Prostate gland (tissue), 2 donors: ENCODE data around the gene ZBTB40.

Experiments used
- CTCF ChIP-seq, 4 experiments: fragments of 200-600 bp in 2 of 4; fragments of 450-650 bp in 2 of 4; sonication (generic) in 2 of 4; IDR thresholded peaks; 1 replicate in 3 of 4; 2 replicates in 1 of 4; pipeline ENCODE4 v1.5.1; 2016 to 2019; ENCODE audit warnings: antibody characterized with exemption in 4 of 4, mild to moderate bottlenecking in 2 of 4, moderate library complexity in 2 of 4
- POLR2A ChIP-seq: fragments of 450-650 bp; IDR thresholded peaks from one replicate; pipeline ENCODE4 v1.6.1; 2016; ENCODE audit warnings: antibody characterized with exemption, mild to moderate bottlenecking

GRCh38 chr1:22442212-22442894 lies 9.3 kb upstream of the ZBTB40 start:
- no peak for TF ChIP-seq CTCF (IDR thresholded peaks at IDR 0.05)
- TF ChIP-seq POLR2A = no peak
